GM21423 (cell line): ENCODE measurements around the gene PABPN1L.

Source experiments
- ATAC-seq: cut with Tn5 transposase; IDR thresholded peaks from one replicate; pipeline ENCODE4 v1.9.1; 2021; ENCODE audit warnings: mild to moderate bottlenecking, moderate library complexity; ENCODE audit not compliant: unreplicated experiment

The PABPN1L gene

GRCh38 chr16:88870608-88871348 lies 4.3 kb upstream of the PABPN1L start:
- no peak for ATAC-seq

- no peak for ATAC-seq
Measured at GRCh38 chr16:88869673-88869980, 3.2 kb upstream of the PABPN1L start.

GRCh38 chr16:88868974-88869672 lies 2.7 kb upstream of the PABPN1L start:
- no peak for ATAC-seq

GRCh38 chr16:88867581-88868246 lies 1.3 kb upstream of the PABPN1L start:
- ATAC-seq = no peak

- no peak for ATAC-seq
Measured at GRCh38 chr16:88865742-88866141, 718 bp downstream of the PABPN1L start.

GRCh38 chr16:88865310-88865709 lies 1.1 kb downstream of the PABPN1L start:
- ATAC-seq = no peak

- no peak for ATAC-seq
Measured at GRCh38 chr16:88864521-88864920, 1.9 kb downstream of the PABPN1L start.

- no peak for ATAC-seq
Measured at GRCh38 chr16:88864099-88864498, 2.4 kb downstream of the PABPN1L start.

GRCh38 chr16:88863426-88863825 lies 3.0 kb downstream of the PABPN1L start:
- ATAC-seq = no peak

GRCh38 chr16:88862968-88863367 lies 3.5 kb downstream of the PABPN1L start:
- ATAC-seq = no peak

GRCh38 chr16:88861359-88861758 lies 5.1 kb downstream of the PABPN1L start:
- no peak for ATAC-seq

GRCh38 chr16:88859381-88860091 lies 6.9 kb downstream of the PABPN1L start:
- no peak for ATAC-seq

- ATAC-seq = peak; percentile 36
Measured at GRCh38 chr16:88857728-88858339, 8.6 kb downstream of the PABPN1L start.

- peak; percentile 71 for ATAC-seq
Measured at GRCh38 chr16:88856828-88857727, 9.4 kb downstream of the PABPN1L start, which contains the start of the genes GALNS and TRAPPC2L. Gene GALNS, minus strand, starts transcription at chr16:88856947. Its CDS starts 70 bp downstream, at chr16:88856877. Gene TRAPPC2L, plus strand, starts transcription at chr16:88857127. Its CDS starts 24 bp downstream, at chr16:88857151.

GRCh38 chr16:88856122-88856827 lies 10.2 kb downstream of the PABPN1L start:
- no peak for ATAC-seq

GRCh38 chr16:88855736-88856121 lies 10.7 kb downstream of the PABPN1L start:
- no peak for ATAC-seq

GRCh38 chr16:88855176-88855575 lies 11.3 kb downstream of the PABPN1L start:
- ATAC-seq = no peak

- ATAC-seq = no peak
Measured at GRCh38 chr16:88854306-88855111, 12.0 kb downstream of the PABPN1L start.
